Endometrial microvascular endothelial cells (primary cell): ENCODE data around the gene FBXW2. TPM values are rescaled to one million over a fixed set of nuclear protein-coding genes. Genes with fewer than 3 reads are reported as not detected.

Experiments
- total RNA-seq: library from RNA; depleted of rRNA; stranded (reverse); fragments of >200 nt; gene quantifications from one replicate; pipeline ENCODE4 v1.2.3, GENCODE V29; 2015; ENCODE audit errors: inconsistent ontology term

Gene FBXW2
- total RNA-seq, 1 donor from 2014 or later, result 45.7 TPM

Other genes starting within 250 kb of the FBXW2 start
- 25.4 TPM for gene CDK5RAP2, start 213.2 kb downstream of the FBXW2 start, total RNA-seq
- gene MEGF9, start 78.9 kb downstream of the FBXW2 start, total RNA-seq, result 10.3 TPM
- gene PSMD5, start 49.5 kb upstream of the FBXW2 start, total RNA-seq, result 79.1 TPM
- gene PHF19, start 83.8 kb upstream of the FBXW2 start, total RNA-seq, result 114 TPM
- gene TRAF1, start 133.4 kb upstream of the FBXW2 start, total RNA-seq, result 6.7 TPM